ENCODE results near the gene LCORL. TPM values are rescaled to one million over a fixed set of nuclear protein-coding genes. Genes with fewer than 3 reads are reported as not detected.
A peak's percentile ranks its signal among the peaks of the same experiment; 100 is the strongest.

The LCORL gene
- 10 to 100 TPM; 11.4 to 23.6 (median 13.0) TPM for total RNA-seq

- DNase-seq (ENCODE audit: low spot score): peak; percentile 66
- peak; percentile 97 for ATAC-seq (ENCODE audit: low FRiP score)
- TF ChIP-seq, protein P1, sequence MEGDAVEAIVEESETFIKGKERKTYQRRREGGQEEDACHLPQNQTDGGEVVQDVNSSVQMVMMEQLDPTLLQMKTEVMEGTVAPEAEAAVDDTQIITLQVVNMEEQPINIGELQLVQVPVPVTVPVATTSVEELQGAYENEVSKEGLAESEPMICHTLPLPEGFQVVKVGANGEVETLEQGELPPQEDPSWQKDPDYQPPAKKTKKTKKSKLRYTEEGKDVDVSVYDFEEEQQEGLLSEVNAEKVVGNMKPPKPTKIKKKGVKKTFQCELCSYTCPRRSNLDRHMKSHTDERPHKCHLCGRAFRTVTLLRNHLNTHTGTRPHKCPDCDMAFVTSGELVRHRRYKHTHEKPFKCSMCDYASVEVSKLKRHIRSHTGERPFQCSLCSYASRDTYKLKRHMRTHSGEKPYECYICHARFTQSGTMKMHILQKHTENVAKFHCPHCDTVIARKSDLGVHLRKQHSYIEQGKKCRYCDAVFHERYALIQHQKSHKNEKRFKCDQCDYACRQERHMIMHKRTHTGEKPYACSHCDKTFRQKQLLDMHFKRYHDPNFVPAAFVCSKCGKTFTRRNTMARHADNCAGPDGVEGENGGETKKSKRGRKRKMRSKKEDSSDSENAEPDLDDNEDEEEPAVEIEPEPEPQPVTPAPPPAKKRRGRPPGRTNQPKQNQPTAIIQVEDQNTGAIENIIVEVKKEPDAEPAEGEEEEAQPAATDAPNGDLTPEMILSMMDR (IDR thresholded peaks at IDR 0.05): no peak
Measured at GRCh38 chr4:18021720-18022571, at the start of gene LCORL. LCORL (minus strand) TSS chr4:18021755; CDS start chr4:18021751, 4 bp downstream.

DNA sequence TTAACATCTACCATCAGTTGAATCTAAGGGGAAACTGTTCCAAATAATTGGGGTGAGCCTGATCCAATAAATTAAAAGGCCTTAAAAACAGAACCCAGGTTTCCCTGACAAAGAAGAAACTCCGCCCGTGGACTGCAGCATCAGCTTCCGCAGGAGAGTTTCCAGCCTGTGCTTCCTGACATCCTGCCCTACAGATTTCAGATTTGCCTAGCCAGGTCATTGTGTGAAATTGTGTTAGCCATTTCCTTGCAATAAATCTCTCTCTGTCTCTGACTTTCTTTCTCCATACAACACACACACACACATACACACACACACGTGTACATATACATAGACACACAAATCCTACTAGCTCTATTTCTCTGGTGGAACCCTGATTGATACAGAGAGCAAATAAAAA lies 48.3 kb upstream of the LCORL start:
- DNase-seq (ENCODE audit: low spot score) (no peak), ATAC-seq (ENCODE audit: low FRiP score) (no peak)
- TF ChIP-seq, protein P1 (IDR thresholded peaks at IDR 0.05): no peak

- no peak for DNase-seq (ENCODE audit: low spot score)
- TF ChIP-seq, protein P1 (IDR thresholded peaks at IDR 0.05): no peak
- ATAC-seq (ENCODE audit: low FRiP score): no peak
Measured at GRCh38 chr4:18067031-18067430, 45.5 kb upstream of the LCORL start.

DNA sequence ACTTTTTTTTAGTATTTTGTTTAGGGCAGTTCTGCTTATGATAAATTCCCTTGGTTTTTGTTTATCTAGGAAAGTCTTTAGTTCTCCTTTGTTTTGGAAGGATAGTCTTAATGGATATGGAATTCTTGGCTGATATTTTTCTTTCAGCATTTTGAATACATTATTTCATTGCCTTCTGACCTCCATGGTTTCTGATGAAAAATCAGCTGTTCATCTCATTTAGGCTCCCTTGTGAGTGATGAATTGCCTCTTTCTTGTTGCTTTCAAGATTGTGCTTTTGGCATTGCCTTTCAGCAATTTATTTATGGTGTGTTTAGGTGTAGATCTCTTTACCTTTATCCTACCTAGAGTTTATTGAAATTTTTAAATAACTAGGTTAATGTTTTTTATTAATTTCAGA lies 41.5 kb upstream of the LCORL start:
- ATAC-seq (ENCODE audit: low FRiP score): no peak
- DNase-seq (ENCODE audit: low spot score): no peak
- TF ChIP-seq, protein P1 (IDR thresholded peaks at IDR 0.05): no peak

DNA sequence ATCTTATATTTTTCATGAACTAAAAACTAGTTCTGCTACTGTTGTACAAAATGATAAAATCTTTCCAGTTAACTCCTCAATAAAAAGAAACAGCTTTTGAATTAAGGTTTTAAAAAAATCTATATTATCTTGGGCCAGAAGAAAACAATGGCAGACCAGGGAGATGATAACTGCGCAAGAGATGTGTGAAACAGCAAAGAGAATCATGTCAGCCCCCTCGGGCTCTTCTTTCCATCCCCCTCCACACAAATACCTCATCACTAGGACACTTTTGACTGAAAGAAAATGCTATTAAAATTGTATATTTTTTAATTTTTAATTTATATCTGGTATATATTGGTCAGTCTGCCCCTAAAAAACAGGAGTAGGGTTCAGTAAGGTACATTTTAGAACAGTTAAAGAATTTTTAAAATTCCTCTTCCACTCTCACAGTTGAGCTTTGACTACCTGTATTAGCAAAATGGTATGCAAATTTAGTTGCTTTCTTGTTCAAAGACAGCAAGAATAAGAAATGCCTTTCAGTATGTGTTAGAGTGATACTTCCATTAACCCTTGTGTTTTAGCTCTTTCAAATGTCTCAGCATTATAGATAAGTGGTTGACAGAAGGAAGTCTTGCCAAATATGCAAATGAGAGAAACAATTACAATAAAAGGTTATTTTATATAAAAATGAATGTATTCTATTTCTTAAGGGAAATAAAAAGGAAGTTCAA lies 36.4 kb upstream of the LCORL start:
- TF ChIP-seq, protein P1 (IDR thresholded peaks at IDR 0.05): no peak

DNA sequence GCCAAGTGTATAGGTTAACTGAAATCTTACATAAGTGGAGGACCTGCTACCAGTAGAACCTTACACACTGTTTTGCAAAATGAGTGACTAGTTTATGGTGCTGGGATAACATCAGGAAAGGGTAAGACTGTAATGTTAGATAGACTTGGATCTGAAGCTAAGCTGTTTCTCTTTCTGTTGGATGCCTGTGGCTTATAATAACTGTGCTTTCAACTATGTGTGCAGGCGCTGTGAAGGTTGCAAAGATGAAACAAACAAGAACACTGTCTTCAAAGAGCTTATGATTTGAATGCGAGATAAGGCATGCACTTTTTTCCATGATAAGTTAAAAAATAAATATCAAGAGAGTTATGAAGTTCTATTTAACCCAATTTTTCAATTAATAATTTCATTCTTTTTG lies 34.5 kb upstream of the LCORL start:
- ATAC-seq (ENCODE audit: low FRiP score) (no peak), DNase-seq (ENCODE audit: low spot score) (no peak)
- TF ChIP-seq, protein P1 (IDR thresholded peaks at IDR 0.05): no peak

More for the DNA sequence above, 36.4 kb upstream of the LCORL start:
- DNase-seq (ENCODE audit: low spot score): no peak
- no peak for ATAC-seq (ENCODE audit: low FRiP score)

Data from omental fat pad (tissue), 4 donors.